Measurements from ENCODE around the gene ZNF672. TPM values are rescaled to one million over a fixed set of nuclear protein-coding genes. Genes with fewer than 3 reads are reported as not detected.
A peak's percentile ranks its signal among the peaks of the same experiment; 100 is the strongest.

The ZNF672 gene
- total RNA-seq, 2 experiments from 2014 or later = 48.4 to 54.5 TPM

DNA sequence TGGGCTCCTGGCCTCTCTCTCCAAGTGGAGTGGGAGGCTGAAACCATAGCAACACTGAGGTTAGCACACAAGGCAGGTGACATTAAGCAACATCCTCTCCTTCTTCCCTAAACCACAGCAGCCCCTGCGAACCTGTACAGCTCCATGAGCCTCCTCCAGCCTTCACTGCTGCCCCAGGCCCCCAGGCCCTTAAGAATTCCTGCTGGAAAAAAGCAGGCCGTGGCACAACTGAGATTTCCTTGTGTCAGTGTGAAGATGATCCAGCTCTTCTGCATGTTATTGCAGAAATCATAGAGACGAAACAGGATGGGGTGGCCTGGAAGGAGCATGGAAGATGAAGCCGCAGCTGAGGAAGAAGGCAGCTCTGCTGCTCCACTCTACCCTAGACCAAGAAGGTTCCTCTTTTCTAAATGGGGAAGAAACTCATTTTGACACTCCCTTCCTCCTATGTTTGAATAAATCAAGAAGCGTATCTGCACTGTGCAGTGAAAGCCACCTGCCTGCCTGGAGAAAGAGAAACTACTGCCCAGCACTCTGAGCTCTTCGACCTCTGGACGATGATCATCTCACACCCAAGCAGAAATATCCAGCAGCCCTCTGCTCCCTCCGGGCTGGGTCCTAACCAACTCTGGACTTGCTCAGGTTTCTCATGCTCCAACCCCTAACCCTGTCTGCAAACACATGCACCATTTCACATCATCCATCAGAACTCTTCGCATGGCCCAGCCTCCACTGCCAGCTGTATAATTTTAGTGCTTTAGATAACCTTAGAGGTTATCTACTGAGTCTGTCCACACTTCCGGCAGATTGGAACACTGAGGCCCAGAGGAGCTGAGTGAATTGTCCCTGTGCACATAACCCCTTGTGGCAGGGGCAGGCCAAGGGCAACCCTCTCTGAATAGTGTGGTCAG lies 33.0 kb upstream of the ZNF672 start:
- Mint-ChIP-seq H3K36me3 (ENCODE audit: low read depth) (no peaks in the 10 kb centered on the region), H3K27me3 (ENCODE audit: low read depth) (no peaks in the 10 kb centered on the region), H3K4me1 (ENCODE audit: low read depth) (peaks cover 10% of the 10 kb centered on the region), H3K9me3 (ENCODE audit: insufficient read depth) (no peaks in the 10 kb centered on the region), H3K4me3 (no peak overlapping the region), H3K27ac (no peak overlapping the region)
- no peak for ATAC-seq
- no peak for DNase-seq
- ChIA-PET CTCF (interaction anchor here (0.9 to 4.0 kb wide), 6 partner anchors 9 to 562 kb away, joined by 3 to 34 read pairs (median 4); no protein-coding TSS in a partner anchor), POLR2A (interaction anchor here (0.7 to 0.9 kb wide), 2 partner anchors 16 to 118 kb away, joined by 3 read pairs; no protein-coding TSS in a partner anchor)

DNA sequence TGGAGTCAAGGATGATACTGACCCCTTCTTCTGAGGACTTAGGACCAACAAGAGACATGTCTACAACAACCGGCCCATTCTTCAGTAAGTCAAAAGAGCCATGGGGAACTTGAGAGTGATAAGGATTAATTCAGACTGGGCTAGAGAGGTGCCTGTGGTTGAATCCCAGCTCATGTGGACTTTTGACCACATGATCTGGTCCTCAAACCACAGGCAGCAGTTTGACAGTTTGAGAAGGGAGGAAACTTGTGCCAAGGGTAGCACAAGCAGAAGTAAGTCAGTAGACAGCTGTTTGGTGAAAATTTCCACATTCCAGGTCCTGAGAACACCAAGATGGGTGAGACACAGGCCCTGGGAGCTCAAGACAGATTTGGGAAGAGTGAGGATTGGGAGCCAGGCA lies 32.1 kb upstream of the ZNF672 start:
- no peaks in the 10 kb centered on the region for H3K27me3 Mint-ChIP-seq (ENCODE audit: low read depth)
- ATAC-seq (no peak), DNase-seq (no peak)
- H3K36me3 Mint-ChIP-seq (ENCODE audit: low read depth) = no peaks in the 10 kb centered on the region
- H3K4me1 Mint-ChIP-seq (ENCODE audit: low read depth) = peaks cover 10% of the 10 kb centered on the region
- ChIA-PET CTCF (interaction anchor here (0.9 to 4.0 kb wide), 10 partner anchors 10 to 563 kb away, joined by 3 to 34 read pairs (median 5); no protein-coding TSS in a partner anchor), POLR2A (interaction anchor here (0.7 kb wide), 1 partner anchor 117 kb away, joined by 3 read pairs; no protein-coding TSS in a partner anchor)
- no peak overlapping the region for H3K27ac Mint-ChIP-seq
- no peak overlapping the region for H3K4me3 Mint-ChIP-seq
- no peaks in the 10 kb centered on the region for H3K9me3 Mint-ChIP-seq (ENCODE audit: insufficient read depth)

- ATAC-seq (peak; percentile 86), DNase-seq (peak; percentile 68)
- Mint-ChIP-seq H3K9me3 (ENCODE audit: insufficient read depth) (no peaks in the 10 kb centered on the region), H3K4me3 (no peak overlapping the region), H3K27me3 (ENCODE audit: low read depth) (no peaks in the 10 kb centered on the region), H3K36me3 (ENCODE audit: low read depth) (peaks cover 4% of the 10 kb centered on the region), H3K27ac (no peak overlapping the region), H3K4me1 (ENCODE audit: low read depth) (peaks cover 10% of the 10 kb centered on the region)
- CTCF ChIA-PET = interaction anchor here (1.0 to 4.0 kb wide), 10 partner anchors 9 to 190 kb away, joined by 3 to 34 read pairs (median 6); no protein-coding TSS in a partner anchor
- POLR2A ChIA-PET = no interaction called here
These were observed 30.8 kb upstream of the ZNF672 start for GRCh38 chr1:248807067-248807737.

DNA sequence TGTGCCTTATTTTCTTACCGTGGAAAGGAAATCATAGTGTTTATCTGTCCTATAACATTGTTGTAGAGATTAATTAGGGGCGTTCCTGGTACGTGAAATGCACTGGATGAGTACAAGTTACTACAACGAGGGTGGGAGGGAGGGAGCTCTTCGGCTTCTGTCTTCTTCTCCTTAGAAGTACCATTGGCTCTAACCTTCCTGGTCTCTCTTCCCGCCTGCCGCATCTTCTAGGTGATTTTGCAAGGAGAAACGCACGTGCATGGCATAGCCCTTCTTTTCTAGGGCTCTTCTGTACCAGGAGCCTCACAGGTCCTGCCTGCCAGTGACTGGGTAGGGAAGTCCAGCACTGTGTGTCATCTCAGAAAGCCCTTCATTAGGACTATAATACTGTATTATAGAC lies 29.1 kb upstream of the ZNF672 start:
- Mint-ChIP-seq H3K27me3 (ENCODE audit: low read depth) (no peaks in the 10 kb centered on the region), H3K27ac (no peak overlapping the region), H3K9me3 (ENCODE audit: insufficient read depth) (no peaks in the 10 kb centered on the region), H3K36me3 (ENCODE audit: low read depth) (peaks cover 17% of the 10 kb centered on the region), H3K4me1 (ENCODE audit: low read depth) (peaks cover 10% of the 10 kb centered on the region), H3K4me3 (no peak overlapping the region)
- POLR2A ChIA-PET = no interaction called here
- no peak for ATAC-seq
- CTCF ChIA-PET = no interaction called here
- no peak for DNase-seq

GRCh38 chr1:248810000-248810726 lies 27.9 kb upstream of the ZNF672 start:
- H3K9me3 Mint-ChIP-seq (ENCODE audit: insufficient read depth) = no peaks in the 10 kb centered on the region
- H3K27ac Mint-ChIP-seq = no peak overlapping the region
- peaks cover 2% of the 10 kb centered on the region for H3K4me1 Mint-ChIP-seq (ENCODE audit: low read depth)
- ChIA-PET CTCF (no interaction called here), POLR2A (no interaction called here)
- no peaks in the 10 kb centered on the region for H3K27me3 Mint-ChIP-seq (ENCODE audit: low read depth)
- H3K36me3 Mint-ChIP-seq (ENCODE audit: low read depth) = peaks cover 27% of the 10 kb centered on the region
- ATAC-seq = no peak
- H3K4me3 Mint-ChIP-seq = no peak overlapping the region
- no peak for DNase-seq

DNA sequence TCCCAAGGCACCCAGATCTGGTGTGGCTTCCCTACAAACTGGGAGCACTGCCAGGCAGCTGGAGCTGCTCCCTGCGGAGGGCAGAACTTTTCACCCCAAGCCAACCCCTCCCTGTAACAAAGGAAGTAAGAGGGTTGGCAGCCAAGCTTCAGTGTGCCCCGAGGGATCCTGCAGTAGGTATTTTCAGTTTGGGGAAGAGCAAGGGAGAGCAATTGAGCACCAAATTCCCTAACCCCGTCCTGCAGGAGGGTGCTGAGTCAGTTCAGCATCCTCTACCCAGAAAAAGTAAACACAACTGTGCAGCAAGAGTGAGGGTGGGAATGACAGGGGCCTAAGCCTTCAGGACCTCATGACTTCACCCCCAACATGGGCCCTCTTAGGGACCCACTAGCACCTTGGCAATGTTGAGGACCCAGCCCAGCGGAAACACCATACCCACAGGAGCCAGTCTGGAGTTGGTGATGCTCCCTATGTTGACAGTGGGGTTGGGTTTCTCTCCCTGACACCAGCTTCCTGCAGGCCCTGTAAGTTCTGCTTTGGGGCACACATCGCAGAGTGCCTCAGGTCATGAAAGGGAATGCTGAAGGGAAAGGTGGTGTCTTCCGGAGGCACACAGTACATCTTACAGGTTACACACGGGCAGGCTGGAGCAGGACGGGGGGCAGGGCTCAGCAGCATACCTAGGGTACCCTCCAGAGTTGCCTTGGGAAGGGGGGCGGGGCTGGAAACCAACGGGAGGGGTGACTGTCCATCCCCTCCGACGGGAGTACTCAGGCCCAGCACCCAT lies 27.1 kb upstream of the ZNF672 start:
- peaks cover 6% of the 10 kb centered on the region for H3K4me1 Mint-ChIP-seq (ENCODE audit: low read depth)
- CTCF ChIA-PET = no interaction called here
- ATAC-seq (no peak), DNase-seq (no peak)
- POLR2A ChIA-PET = no interaction called here
- H3K4me3 Mint-ChIP-seq = no peak overlapping the region
- no peaks in the 10 kb centered on the region for H3K9me3 Mint-ChIP-seq (ENCODE audit: insufficient read depth)
- no peak overlapping the region for H3K27ac Mint-ChIP-seq
- peaks cover 33% of the 10 kb centered on the region for H3K36me3 Mint-ChIP-seq (ENCODE audit: low read depth)
- no peaks in the 10 kb centered on the region for H3K27me3 Mint-ChIP-seq (ENCODE audit: low read depth)

DNA sequence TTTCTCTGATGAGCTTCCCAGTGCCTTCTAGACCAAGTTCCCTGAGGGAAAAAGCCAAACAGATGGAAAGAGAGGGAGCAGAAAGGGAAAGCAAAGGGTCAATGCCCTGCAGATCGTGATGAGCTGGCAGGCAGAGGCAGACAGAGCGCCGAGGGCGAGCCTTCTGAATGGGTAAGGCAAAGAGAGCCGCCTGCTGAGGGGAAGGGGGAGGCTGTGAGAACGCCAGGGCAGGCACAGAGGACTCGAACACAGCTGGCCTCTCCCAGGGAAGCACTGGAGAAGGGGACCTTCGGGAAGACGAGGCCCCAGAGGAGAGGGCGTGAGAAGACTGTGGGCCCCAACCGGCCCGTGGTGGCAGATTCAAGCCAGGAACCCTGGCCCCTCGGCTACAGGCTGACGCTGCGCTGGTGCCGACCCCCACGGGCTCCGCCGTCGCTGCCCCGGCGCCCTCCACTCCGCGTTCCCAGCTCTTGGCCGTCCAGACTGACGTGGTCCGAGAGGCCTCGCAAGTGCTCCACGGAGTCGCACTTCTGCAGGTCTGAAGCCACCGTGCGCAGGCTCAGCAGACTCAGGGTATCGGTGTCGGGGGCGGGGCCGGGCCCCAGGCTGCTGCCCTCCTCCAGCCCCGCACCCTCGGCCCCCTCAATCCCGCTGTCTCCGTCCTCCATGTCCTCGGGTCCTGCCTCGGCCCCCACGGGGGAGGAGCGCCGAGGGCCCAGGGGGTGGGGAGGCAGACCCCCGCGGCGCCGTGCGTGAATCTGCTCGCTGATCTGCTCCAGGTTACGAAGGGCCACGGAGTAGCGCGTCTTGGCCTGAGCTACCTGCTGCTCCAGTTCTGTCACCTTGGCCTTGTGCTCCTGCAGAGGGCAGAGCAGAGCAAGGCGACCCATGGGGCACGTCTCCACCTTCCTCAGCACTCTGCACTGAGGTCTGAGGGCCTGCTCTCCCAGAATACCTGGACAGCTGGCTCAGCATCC lies 26.2 kb upstream of the ZNF672 start:
- POLR2A ChIA-PET = no interaction called here
- CTCF ChIA-PET = no interaction called here
- DNase-seq = no peak
- peaks cover 42% of the 10 kb centered on the region for H3K36me3 Mint-ChIP-seq (ENCODE audit: low read depth)
- H3K9me3 Mint-ChIP-seq (ENCODE audit: insufficient read depth) = no peaks in the 10 kb centered on the region
- H3K27ac Mint-ChIP-seq = no peak overlapping the region
- H3K4me1 Mint-ChIP-seq (ENCODE audit: low read depth) = peaks cover 14% of the 10 kb centered on the region
- H3K4me3 Mint-ChIP-seq = no peak overlapping the region
- ATAC-seq = no peak
- H3K27me3 Mint-ChIP-seq (ENCODE audit: low read depth) = no peaks in the 10 kb centered on the region

GRCh38 chr1:248812736-248813425 lies 25.1 kb upstream of the ZNF672 start:
- Mint-ChIP-seq H3K36me3 (ENCODE audit: low read depth) (peaks cover 43% of the 10 kb centered on the region), H3K4me3 (no peak overlapping the region), H3K4me1 (ENCODE audit: low read depth) (peaks cover 25% of the 10 kb centered on the region), H3K27me3 (ENCODE audit: low read depth) (no peaks in the 10 kb centered on the region), H3K9me3 (ENCODE audit: insufficient read depth) (no peaks in the 10 kb centered on the region), H3K27ac (no peak overlapping the region)
- no peak for DNase-seq
- no peak for ATAC-seq
- CTCF ChIA-PET = no interaction called here
- POLR2A ChIA-PET = interaction anchor here (0.6 to 1.4 kb wide), 2 partner anchors 14 to 27 kb away, joined by 3 to 4 read pairs; partner anchors contain the start of gene SH3BP5L

DNA sequence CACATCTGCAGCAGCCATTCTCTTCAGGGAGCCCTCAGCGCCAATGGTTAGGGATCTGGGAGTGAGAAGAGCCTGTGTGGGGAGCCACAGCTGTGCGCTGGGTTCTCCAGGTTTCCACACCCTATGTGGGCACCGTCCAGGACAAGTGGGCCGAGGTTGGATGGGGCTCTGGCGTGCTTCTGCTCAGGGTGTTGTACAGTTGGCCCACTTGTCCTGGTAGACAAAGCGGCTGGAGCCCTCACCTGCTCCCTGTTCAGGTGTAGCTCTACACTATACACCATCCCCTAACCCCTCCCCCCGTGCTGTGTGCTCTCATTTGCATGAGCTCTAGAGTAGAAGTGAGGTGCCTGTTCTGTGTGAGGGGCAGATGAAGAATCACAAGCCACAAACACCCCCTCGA lies 24.5 kb upstream of the ZNF672 start:
- H3K27me3 Mint-ChIP-seq (ENCODE audit: low read depth) = no peaks in the 10 kb centered on the region
- peaks cover 47% of the 10 kb centered on the region for H3K36me3 Mint-ChIP-seq (ENCODE audit: low read depth)
- H3K9me3 Mint-ChIP-seq (ENCODE audit: insufficient read depth) = no peaks in the 10 kb centered on the region
- ATAC-seq = no peak
- ChIA-PET CTCF (no interaction called here), POLR2A (interaction anchor here (1.4 kb wide), 1 partner anchor 13 kb away, joined by 4 read pairs; the partner anchor contains the start of gene SH3BP5L)
- H3K4me1 Mint-ChIP-seq (ENCODE audit: low read depth) = peaks cover 25% of the 10 kb centered on the region
- DNase-seq = no peak
- no peak overlapping the region for H3K27ac Mint-ChIP-seq
- H3K4me3 Mint-ChIP-seq = no peak overlapping the region

DNA sequence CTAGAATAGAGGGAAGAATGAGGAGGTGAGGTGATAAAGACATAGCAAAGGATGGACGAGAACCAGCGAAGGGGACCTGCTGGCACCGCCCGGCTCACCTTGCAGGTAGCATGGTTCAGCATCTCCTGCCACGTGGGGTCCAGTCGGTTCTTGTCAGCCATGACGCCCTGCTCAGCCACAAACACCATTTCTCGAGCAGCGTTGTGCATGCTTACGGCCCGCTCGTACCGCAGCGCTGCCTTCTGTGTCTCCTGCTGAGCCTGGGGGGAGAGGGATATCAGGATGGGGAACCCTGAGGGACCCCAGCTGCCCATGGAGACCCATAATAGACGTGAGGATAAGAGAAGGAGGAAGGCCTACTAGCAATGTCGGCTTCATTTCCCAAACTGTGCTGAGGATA lies 23.7 kb upstream of the ZNF672 start:
- Mint-ChIP-seq H3K36me3 (ENCODE audit: low read depth) (peaks cover 52% of the 10 kb centered on the region), H3K27ac (peak overlapping the region; percentile 27), H3K4me3 (no peak overlapping the region), H3K4me1 (ENCODE audit: low read depth) (peaks cover 33% of the 10 kb centered on the region), H3K9me3 (ENCODE audit: insufficient read depth) (no peaks in the 10 kb centered on the region), H3K27me3 (ENCODE audit: low read depth) (no peaks in the 10 kb centered on the region)
- POLR2A ChIA-PET = no interaction called here
- CTCF ChIA-PET = no interaction called here
- no peak for ATAC-seq
- DNase-seq = no peak

Data from activated CD8-positive, alpha-beta T cell treated with anti-CD3 and anti-CD28 coated beads, Interleukin-2, amount 10 ng/mL, durations not matched to agents 7 days and 5 days (primary cell).